Hepatocyte (in vitro differentiated cells): ENCODE measurements around the gene ARHGAP6. TPM values are rescaled to one million over a fixed set of nuclear protein-coding genes. Genes with fewer than 3 reads are reported as not detected.
"Not testable (repeated sequence)": the region's sequence is repeated elsewhere in the genome, so short reads cannot be mapped to it uniquely, and the experiment has no call there.

ENCODE experiments used
- DNase-seq: peaks from one replicate; pipeline ENCODE4 v3.0.0-alpha.2; 2016; ENCODE audit warnings: low spot score
- H2AFZ ChIP-seq: fragments of 200-600 bp; sonication (generic); 2 replicates; pipeline ENCODE4 v1.6.0; 2016; ENCODE audit warnings: antibody characterized with exemption, mild to moderate bottlenecking
- H3K27ac ChIP-seq: fragments of 200-600 bp; sonication (generic); 2 replicates; pipeline ENCODE4 v1.5.1; 2016; ENCODE audit warnings: mild to moderate bottlenecking
- H3K27me3 ChIP-seq: fragments of 200-600 bp; sonication (generic); 2 replicates; pipeline ENCODE4 v1.6.1; 2016
- H3K36me3 ChIP-seq: fragments of 200-600 bp; sonication (generic); replicated peaks from 2 replicates; pipeline ENCODE4 v1.5.1; 2016; ENCODE audit warnings: low read depth; ENCODE audit not compliant: insufficient read depth
- H3K4me1 ChIP-seq: fragments of 200-600 bp; sonication (generic); 2 replicates; pipeline ENCODE4 v1.5.1; 2016; ENCODE audit warnings: mild to moderate bottlenecking, moderate library complexity; ENCODE audit not compliant: insufficient read depth
- H3K4me2 ChIP-seq: fragments of 200-600 bp; sonication (generic); 2 replicates; pipeline ENCODE4 v1.6.0; 2016
- H3K4me3 ChIP-seq: fragments of 200-600 bp; sonication (generic); 2 replicates; pipeline ENCODE4 v1.5.1; 2016; ENCODE audit warnings: mild to moderate bottlenecking
- H3K79me2 ChIP-seq: fragments of 200-600 bp; sonication (generic); 2 replicates; pipeline ENCODE4 v1.6.0; 2017; ENCODE audit warnings: mild to moderate bottlenecking
- H3K9me2 ChIP-seq: fragments of 200-600 bp; sonication (generic); replicated peaks from 2 replicates; pipeline ENCODE4 v1.6.0; 2017; ENCODE audit warnings: mild to moderate bottlenecking; ENCODE audit not compliant: insufficient read depth
- H3K9me3 ChIP-seq: fragments of 200-600 bp; sonication (generic); 2 replicates; pipeline ENCODE4 v1.5.1; 2016; ENCODE audit warnings: low read depth, mild to moderate bottlenecking
- H4K20me1 ChIP-seq: fragments of 200-600 bp; sonication (generic); 2 replicates; pipeline ENCODE4 v1.6.0; 2016; ENCODE audit warnings: mild to moderate bottlenecking; ENCODE audit not compliant: insufficient read depth, poor library complexity, severe bottlenecking
- CTCF ChIP-seq: fragments of 200-600 bp; sonication (generic); IDR thresholded peaks from 2 replicates; pipeline ENCODE4 v1.5.1; 2016; ENCODE audit warnings: antibody characterized with exemption, mild to moderate bottlenecking; ENCODE audit not compliant: poor library complexity
- EZH2 ChIP-seq: fragments of 200-600 bp; sonication (generic); IDR thresholded peaks from 2 replicates; pipeline ENCODE4 v1.6.1; 2016; ENCODE audit warnings: antibody characterized with exemption, mild to moderate bottlenecking, borderline replicate concordance
- EZH2phosphoT487 ChIP-seq: fragments of 200-600 bp; sonication (generic); IDR thresholded peaks from one replicate; pipeline ENCODE4 v1.6.1; 2018; ENCODE audit warnings: antibody characterized with exemption, mild to moderate bottlenecking, low read depth, moderate library complexity; ENCODE audit not compliant: unreplicated experiment, severe bottlenecking
- WGBS: methylation state at CpG from one replicate; pipeline ENCODE4 v1.1.6; 2016; ENCODE audit warnings: low lambda C conversion rate; ENCODE audit errors: missing lambda C conversion rate; 5-methylcytosine and 5-hydroxymethylcytosine counted together
- polyA plus RNA-seq: library from polyadenylated mRNA; unstranded; fragments of >200 nt; fragmentation: Nextera tagmentation; extraction: Ambion mirVana; gene quantifications from 2 replicates; pipeline ENCODE4 v1.2.1, GENCODE V29; 2016
- total RNA-seq: library from RNA; depleted of rRNA; stranded (reverse); fragments of >200 nt; gene quantifications from 2 replicates; pipeline ENCODE4 v1.2.3, GENCODE V29; 2014

The ARHGAP6 gene
- total and polyA plus RNA-seq, 2 experiments from 2014 or later: 4.9 to 6.9 TPM

GRCh38 chrX:11579636-11580600, 85.8 kb downstream of the ARHGAP6 start:
- H3K9me2 ChIP-seq: no peaks in the 10 kb centered on the region
- no peak overlapping the region for H3K27ac ChIP-seq
- H2AFZ ChIP-seq: no peak overlapping the region
- H4K20me1 ChIP-seq: no peaks in the 10 kb centered on the region
- no peaks in the 10 kb centered on the region for H3K79me2 ChIP-seq
- DNase-seq: no peak
- H3K4me3 ChIP-seq: no peak overlapping the region
- H3K4me2 ChIP-seq: no peak overlapping the region
- TF ChIP-seq EZH2 (no peak), CTCF (no peak), EZH2phosphoT487 (no peak)
- H3K9me3 ChIP-seq: no peaks in the 10 kb centered on the region
- H3K4me1 ChIP-seq: no peaks in the 10 kb centered on the region
- no peaks in the 10 kb centered on the region for H3K36me3 ChIP-seq
- 54% methylated on average over 7 of the region's 7 CpGs for WGBS
- H3K27me3 ChIP-seq: no peaks in the 10 kb centered on the region

- not testable (repeated sequence) for H3K4me2 ChIP-seq, H3K27me3 ChIP-seq, H3K79me2 ChIP-seq, H2AFZ ChIP-seq, H3K36me3 ChIP-seq, H3K27ac ChIP-seq, H3K9me2 ChIP-seq, H3K4me3 ChIP-seq, H3K9me3 ChIP-seq, DNase-seq, H4K20me1 ChIP-seq, H3K4me1 ChIP-seq
- 77% methylated on average over 1 of the region's 1 CpG for WGBS
Measured at GRCh38 chrX:11578301-11578700, 87.4 kb downstream of the ARHGAP6 start.

GRCh38 chrX:11577603-11578002, 88.1 kb downstream of the ARHGAP6 start:
- Histone ChIP-seq H2AFZ (no peak overlapping the region), H3K4me3 (no peak overlapping the region), H3K4me1 (no peaks in the 10 kb centered on the region), H3K4me2 (no peak overlapping the region), H3K27me3 (no peaks in the 10 kb centered on the region), H3K9me3 (no peaks in the 10 kb centered on the region), H3K36me3 (no peaks in the 10 kb centered on the region), H4K20me1 (no peaks in the 10 kb centered on the region), H3K27ac (no peak overlapping the region), H3K9me2 (no peaks in the 10 kb centered on the region), H3K79me2 (no peaks in the 10 kb centered on the region)
- 86% methylated on average over 3 of the region's 3 CpGs for WGBS
- TF ChIP-seq EZH2: no peak
- no peak for TF ChIP-seq CTCF
- no peak for TF ChIP-seq EZH2phosphoT487
- DNase-seq: no peak

- no peak for TF ChIP-seq EZH2phosphoT487
- TF ChIP-seq EZH2: no peak
- no peak for TF ChIP-seq CTCF
- 64% methylated on average over 2 of the region's 2 CpGs for WGBS
Measured at GRCh38 chrX:11575332-11575731, 90.4 kb downstream of the ARHGAP6 start.

More at GRCh38 chrX:11575332-11575731, 90.4 kb downstream of the ARHGAP6 start:
- Histone ChIP-seq H3K79me2 (no peaks in the 10 kb centered on the region), H4K20me1 (no peaks in the 10 kb centered on the region), H3K4me1 (no peaks in the 10 kb centered on the region), H3K4me3 (no peak overlapping the region), H3K4me2 (no peak overlapping the region), H3K9me2 (no peaks in the 10 kb centered on the region), H3K27ac (no peak overlapping the region), H3K27me3 (no peaks in the 10 kb centered on the region), H3K9me3 (no peaks in the 10 kb centered on the region), H2AFZ (no peak overlapping the region), H3K36me3 (no peaks in the 10 kb centered on the region)
- no peak for DNase-seq
